Neuronal stem cell (in vitro differentiated cells): Measurements from ENCODE around the gene ANKS1B.

ENCODE experiments used
- DNase-seq: peaks from one replicate; pipeline ENCODE4 v3.0.0-alpha.2; 2013; ENCODE audit warnings: low spot score
- H2AFZ ChIP-seq: one replicate; pipeline ENCODE4 v1.6.1; 2013; ENCODE audit warnings: mild to moderate bottlenecking, low read length, inconsistent platforms
- H2AK5ac ChIP-seq: 2 replicates; pipeline ENCODE4 v1.6.1; 2013; ENCODE audit warnings: low read depth, mild to moderate bottlenecking, inconsistent platforms, low read length, moderate library complexity, mixed read lengths
- H2BK120ac ChIP-seq: 2 replicates; pipeline ENCODE4 v1.6.1; 2013; ENCODE audit warnings: low read depth, mild to moderate bottlenecking, inconsistent platforms, low read length, moderate library complexity, mixed read lengths
- H2BK12ac ChIP-seq: one replicate; pipeline ENCODE4 v1.6.1; 2013; ENCODE audit warnings: low read length, inconsistent platforms
- H2BK15ac ChIP-seq: 2 replicates; pipeline ENCODE4 v1.6.1; 2013; ENCODE audit warnings: mild to moderate bottlenecking, low read length, inconsistent platforms, mixed read lengths
- H2BK5ac ChIP-seq: one replicate; pipeline ENCODE4 v1.6.1; 2013; ENCODE audit warnings: inconsistent platforms, mild to moderate bottlenecking, low read length, moderate library complexity
- H3K14ac ChIP-seq: one replicate; pipeline ENCODE4 v1.6.1; 2013; ENCODE audit warnings: low read length, inconsistent platforms
- H3K18ac ChIP-seq: 2 replicates; pipeline ENCODE4 v1.6.1; 2013; ENCODE audit warnings: low read length, inconsistent platforms
- H3K23ac ChIP-seq: 2 replicates; pipeline ENCODE4 v1.6.1; 2013; ENCODE audit warnings: low read depth, mild to moderate bottlenecking, mixed read lengths, low read length, inconsistent platforms; ENCODE audit not compliant: poor library complexity
- H3K27ac ChIP-seq: replicated peaks from 3 replicates; pipeline ENCODE4 v1.5.1; 2013; ENCODE audit warnings: low read length, inconsistent platforms
- H3K27me3 ChIP-seq, 3 experiments: 2 replicates each; pipeline ENCODE4 v1.6.1; 2013; ENCODE audit warnings: low read length in 3 of 3, mild to moderate bottlenecking in 2 of 3, inconsistent platforms in 1 of 3, low read depth in 1 of 3, mixed read lengths in 1 of 3, moderate library complexity in 1 of 3; ENCODE audit not compliant: control insufficient read depth in 3 of 3, insufficient read depth in 3 of 3
- H3K36me3 ChIP-seq, 2 donors: replicated peaks in 1 of 2; 2 replicates each; pipeline ENCODE4 v1.6.1; 2013; ENCODE audit warnings: low read length in 2 of 2; ENCODE audit not compliant: control insufficient read depth in 2 of 2, insufficient read depth in 2 of 2
- H3K4ac ChIP-seq: 2 replicates; pipeline ENCODE4 v1.6.1; 2013; ENCODE audit warnings: inconsistent platforms, mild to moderate bottlenecking, low read length, moderate library complexity
- H3K4me1 ChIP-seq, 2 donors: 1 replicate in 1 of 2; 2 replicates in 1 of 2; pipeline ENCODE4 v1.6.1; 2013; ENCODE audit warnings: low read length in 2 of 2, low read depth in 1 of 2; ENCODE audit not compliant: control insufficient read depth in 2 of 2, insufficient read depth in 1 of 2
- H3K4me2 ChIP-seq: one replicate; pipeline ENCODE4 v1.6.1; 2013; ENCODE audit warnings: mild to moderate bottlenecking, low read length, inconsistent platforms; ENCODE audit not compliant: insufficient read depth, poor library complexity, severe bottlenecking
- H3K4me3 ChIP-seq, 2 donors: 2 replicates each; pipeline ENCODE4 v1.5.1; 2013; ENCODE audit warnings: low read length in 2 of 2, mild to moderate bottlenecking in 2 of 2, inconsistent platforms in 1 of 2, moderate library complexity in 1 of 2
- H3K79me1 ChIP-seq: one replicate; pipeline ENCODE4 v1.6.1; 2013; ENCODE audit warnings: low read depth, mild to moderate bottlenecking, inconsistent platforms, low read length, moderate library complexity
- H3K9ac ChIP-seq: one replicate; pipeline ENCODE4 v1.6.1; 2013; ENCODE audit warnings: mild to moderate bottlenecking, low read depth, low read length, inconsistent platforms; ENCODE audit not compliant: poor library complexity
- H3K9me3 ChIP-seq, 2 donors: replicated peaks in 1 of 2; 2 replicates each; pipeline versions ENCODE3 to v1.6.1; 2013; ENCODE audit warnings: low read length in 2 of 2, mild to moderate bottlenecking in 2 of 2, inconsistent platforms in 1 of 2, low read depth in 1 of 2, mixed read lengths in 1 of 2, moderate library complexity in 1 of 2; ENCODE audit not compliant: control insufficient read depth in 2 of 2, insufficient read depth in 1 of 2
- H4K8ac ChIP-seq: one replicate; pipeline ENCODE4 v1.6.1; 2013; ENCODE audit warnings: low read depth, mild to moderate bottlenecking, inconsistent platforms, low read length, moderate library complexity
- H4K91ac ChIP-seq: one replicate; pipeline ENCODE4 v1.6.1; 2013; ENCODE audit warnings: low read length, low read depth, mild to moderate bottlenecking, inconsistent platforms; ENCODE audit not compliant: poor library complexity
- WGBS, 2 donors: extraction: QIAGEN DNeasy Blood & Tissue Kit; methylation state at CpG; one replicate each; pipeline ENCODE4 v1.1.7; 2013; ENCODE audit warnings: missing lambda C conversion rate in 2 of 2, mixed read lengths in 1 of 2; ENCODE audit not compliant: insufficient read length in 2 of 2, insufficient replicate concordance in 1 of 2; ENCODE audit errors: extremely low coverage in 2 of 2; 5-methylcytosine and 5-hydroxymethylcytosine counted together

The ANKS1B gene

DNA sequence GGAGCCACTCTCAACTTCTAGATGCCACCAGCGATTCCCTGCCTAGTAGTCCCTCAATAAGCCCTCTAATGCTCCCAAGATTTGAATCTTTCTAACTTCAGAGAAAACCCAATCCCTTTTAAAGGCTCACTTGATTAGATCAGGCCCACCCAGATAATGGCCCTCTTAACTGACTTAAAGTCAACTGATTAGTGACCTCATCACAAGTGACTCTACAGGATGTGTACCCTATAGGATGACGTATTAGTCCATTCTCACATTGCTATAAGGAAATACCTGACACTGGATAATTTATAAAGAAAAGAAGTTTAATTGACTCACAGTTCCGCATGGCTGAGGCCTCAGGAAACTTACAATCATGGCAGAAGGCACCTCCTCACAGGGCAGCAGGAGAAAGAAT is 49.1 kb downstream of the ANKS1B start:
- H3K4me1 ChIP-seq = no peaks in the 10 kb centered on the region
- H2AK5ac ChIP-seq = no peak overlapping the region
- no peak overlapping the region for H3K27ac ChIP-seq
- no peak overlapping the region for H2BK120ac ChIP-seq
- no peak overlapping the region for H4K91ac ChIP-seq
- no peak overlapping the region for H3K18ac ChIP-seq
- H2BK5ac ChIP-seq = no peak overlapping the region
- no peak overlapping the region for H3K9ac ChIP-seq
- H3K4me2 ChIP-seq = no peak overlapping the region
- no peak overlapping the region for H2BK12ac ChIP-seq
- H3K23ac ChIP-seq = no peak overlapping the region
- no peaks in the 10 kb centered on the region for H3K27me3 ChIP-seq
- H2AFZ ChIP-seq = no peak overlapping the region
- H3K79me1 ChIP-seq = peaks cover 2% of the 10 kb centered on the region
- no peak overlapping the region for H4K8ac ChIP-seq
- WGBS, 2 donors = no CpG with 5 or more reads among the region's 3 CpGs
- no peak overlapping the region for H2BK15ac ChIP-seq
- no peaks in the 10 kb centered on the region for H3K36me3 ChIP-seq
- H3K14ac ChIP-seq = no peak overlapping the region
- no peak overlapping the region for H3K4me3 ChIP-seq
- H3K4ac ChIP-seq = no peak overlapping the region
- H3K9me3 ChIP-seq = no peaks in the 10 kb centered on the region
- no peak for DNase-seq

DNA sequence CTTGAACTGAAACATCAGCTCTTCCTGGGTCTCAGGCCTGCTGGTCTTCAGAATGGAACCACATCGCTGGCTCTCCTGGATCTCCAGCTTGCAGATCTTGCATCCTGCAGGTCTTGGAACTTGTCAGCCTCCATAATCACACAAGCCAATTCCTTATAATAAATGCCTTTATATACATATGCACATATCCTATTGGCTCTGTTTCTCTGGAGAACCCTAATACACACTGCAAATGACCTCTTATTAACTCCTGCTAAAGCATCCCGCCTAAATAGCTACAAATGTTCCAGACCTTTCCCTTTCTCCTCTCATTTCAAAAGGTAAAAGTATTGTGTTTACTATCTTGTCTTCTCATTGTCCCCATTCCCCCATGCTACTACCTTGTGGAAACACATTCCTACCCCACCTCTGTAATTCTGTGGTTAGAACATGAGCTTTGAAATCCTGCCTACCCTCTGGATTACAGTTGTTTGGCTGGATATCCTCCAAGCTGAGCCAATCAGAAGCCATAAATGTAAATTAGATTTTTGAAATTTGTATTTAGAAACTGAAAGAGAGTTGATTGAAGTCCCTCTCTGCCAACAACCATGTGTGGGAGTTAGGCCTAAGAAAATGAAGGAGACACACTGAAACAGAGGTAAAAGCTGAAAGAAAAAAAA is 58.1 kb downstream of the ANKS1B start:
- Histone ChIP-seq H3K27ac (no peak overlapping the region), H3K36me3 (no peaks in the 10 kb centered on the region), H3K79me1 (no peaks in the 10 kb centered on the region), H2AFZ (no peak overlapping the region), H3K9ac (no peak overlapping the region), H2BK15ac (no peak overlapping the region), H4K8ac (no peak overlapping the region), H3K23ac (no peak overlapping the region), H3K14ac (no peak overlapping the region), H3K27me3 (no peaks in the 10 kb centered on the region), H2AK5ac (no peak overlapping the region), H3K4me3 (no peak overlapping the region), H3K4me2 (no peak overlapping the region), H3K9me3 (no peaks in the 10 kb centered on the region), H3K18ac (no peak overlapping the region), H2BK5ac (no peak overlapping the region), H4K91ac (no peak overlapping the region), H2BK12ac (no peak overlapping the region), H3K4ac (no peak overlapping the region), H2BK120ac (no peak overlapping the region), H3K4me1 (no peaks in the 10 kb centered on the region)
- DNase-seq = no peak
- WGBS, 2 donors = no CpG with 5 or more reads among the region's 2 CpGs

DNA sequence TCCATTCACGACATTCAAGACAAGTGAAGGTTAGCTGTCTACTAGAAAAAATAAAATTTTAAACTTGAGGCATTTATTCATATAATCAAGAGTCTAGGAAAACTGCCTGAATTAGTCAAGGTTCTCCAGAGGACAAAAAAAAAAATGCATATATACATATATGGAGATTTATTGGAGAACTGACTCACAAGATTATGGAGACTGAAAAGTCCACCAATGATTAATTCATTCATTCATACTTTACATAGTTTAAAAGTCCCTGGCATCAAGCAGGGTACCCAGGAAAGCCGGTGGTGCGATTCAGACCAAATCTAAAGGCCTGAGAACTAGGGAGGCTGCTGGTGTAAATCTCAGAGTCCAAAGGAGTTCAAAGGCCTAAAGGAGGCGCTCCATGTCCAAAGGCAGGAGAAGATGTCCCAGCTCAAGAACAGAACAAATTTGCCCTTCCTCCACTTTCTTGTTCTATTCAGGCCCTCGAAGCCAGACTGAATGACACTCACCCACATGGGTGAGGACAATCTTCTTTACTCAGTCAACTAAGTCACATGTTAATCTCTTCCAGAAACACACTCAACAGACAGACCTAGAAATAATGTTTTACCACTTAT is 64.3 kb downstream of the ANKS1B start:
- H4K91ac ChIP-seq = no peak overlapping the region
- no peak overlapping the region for H2BK5ac ChIP-seq
- H3K9ac ChIP-seq = no peak overlapping the region
- H3K4me3 ChIP-seq = no peak overlapping the region
- H2BK120ac ChIP-seq = no peak overlapping the region
- H4K8ac ChIP-seq = no peak overlapping the region
- H3K9me3 ChIP-seq = no peaks in the 10 kb centered on the region
- no peaks in the 10 kb centered on the region for H3K36me3 ChIP-seq
- H3K14ac ChIP-seq = no peak overlapping the region
- no peak overlapping the region for H3K23ac ChIP-seq
- no peaks in the 10 kb centered on the region for H3K4me1 ChIP-seq
- no CpG with 5 or more reads among the region's 5 CpGs for WGBS, 2 donors
- H2AFZ ChIP-seq = no peak overlapping the region
- H3K4ac ChIP-seq = no peak overlapping the region
- no peak overlapping the region for H3K18ac ChIP-seq
- no peak overlapping the region for H2BK15ac ChIP-seq
- no peak overlapping the region for H2BK12ac ChIP-seq
- no peaks in the 10 kb centered on the region for H3K27me3 ChIP-seq
- H3K79me1 ChIP-seq = no peaks in the 10 kb centered on the region
- H3K4me2 ChIP-seq = no peak overlapping the region
- no peak overlapping the region for H2AK5ac ChIP-seq
- DNase-seq = no peak
- H3K27ac ChIP-seq = no peak overlapping the region

DNA sequence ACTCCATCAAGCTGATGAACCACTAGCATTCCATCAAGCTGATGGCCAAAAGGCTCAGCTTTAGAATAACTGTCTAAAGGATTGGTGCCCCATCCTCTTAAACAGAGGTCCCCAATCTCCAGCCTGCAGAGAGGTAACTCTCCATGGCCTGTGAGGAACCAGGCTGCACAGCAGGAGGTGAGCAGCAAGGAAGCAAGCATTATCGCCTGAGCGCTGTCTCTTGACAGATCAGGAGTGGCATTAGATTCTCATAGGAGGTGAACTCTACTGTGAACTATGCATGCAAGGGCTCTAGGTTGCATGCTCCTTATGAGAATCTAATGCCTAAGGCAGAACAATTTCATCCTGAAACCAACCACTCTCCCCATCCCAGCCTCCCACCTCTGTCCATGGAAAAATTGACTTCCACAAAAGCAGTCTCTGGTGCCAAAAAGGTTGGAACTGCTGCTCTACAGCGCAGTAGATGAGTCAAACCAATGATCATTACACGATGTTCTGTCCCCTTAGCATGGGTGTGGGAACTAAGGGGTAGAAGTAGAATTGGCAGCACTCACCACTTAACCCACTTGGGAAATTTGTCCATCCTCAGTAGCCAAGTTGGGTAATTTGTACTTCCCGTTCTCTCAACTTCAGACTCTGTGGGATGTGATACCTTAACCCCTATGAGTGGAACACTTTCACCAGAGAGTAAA is 66.9 kb downstream of the ANKS1B start:
- Histone ChIP-seq H3K36me3 (no peaks in the 10 kb centered on the region), H3K9ac (no peak overlapping the region), H3K14ac (no peak overlapping the region), H3K23ac (no peak overlapping the region), H3K27me3 (no peaks in the 10 kb centered on the region), H4K8ac (no peak overlapping the region), H2BK5ac (no peak overlapping the region), H3K4me2 (no peak overlapping the region), H3K27ac (no peak overlapping the region), H2AK5ac (no peak overlapping the region), H2BK15ac (no peak overlapping the region), H3K4ac (no peak overlapping the region), H2BK120ac (no peak overlapping the region), H3K4me3 (no peak overlapping the region), H4K91ac (no peak overlapping the region), H3K9me3 (no peaks in the 10 kb centered on the region), H3K18ac (no peak overlapping the region), H2AFZ (no peak overlapping the region), H3K4me1 (no peaks in the 10 kb centered on the region), H2BK12ac (no peak overlapping the region), H3K79me1 (no peaks in the 10 kb centered on the region)
- no peak for DNase-seq
- no CpG with 5 or more reads among the region's 5 CpGs for WGBS, 2 donors
